HG02970 (cell line): Measurements from ENCODE around the gene MAD1L1.

Experiments used
- ATAC-seq: cut with Tn5 transposase; IDR thresholded peaks from one replicate; pipeline ENCODE4 v1.9.1; 2021; ENCODE audit warnings: mild to moderate bottlenecking, moderate library complexity, moderate number of reproducible peaks; ENCODE audit not compliant: unreplicated experiment, low FRiP score

Gene MAD1L1

GRCh38 chr7:1952781-1953180 lies 280.0 kb downstream of the MAD1L1 start:
- no peak for ATAC-seq

- no peak for ATAC-seq
These were observed 280.5 kb downstream of the MAD1L1 start for GRCh38 chr7:1952169-1952760.

GRCh38 chr7:1951600-1951999 lies 281.1 kb downstream of the MAD1L1 start:
- no peak for ATAC-seq

GRCh38 chr7:1951159-1951536 lies 281.6 kb downstream of the MAD1L1 start:
- no peak for ATAC-seq

- ATAC-seq, result no peak
These were observed 282.1 kb downstream of the MAD1L1 start for GRCh38 chr7:1950452-1951158.

- ATAC-seq, result no peak
These were observed 282.7 kb downstream of the MAD1L1 start for GRCh38 chr7:1950066-1950451.

- ATAC-seq, result no peak
These were observed 283.1 kb downstream of the MAD1L1 start for GRCh38 chr7:1949681-1950055.

GRCh38 chr7:1948887-1949680 lies 283.7 kb downstream of the MAD1L1 start:
- no peak for ATAC-seq

- no peak for ATAC-seq
These were observed 284.4 kb downstream of the MAD1L1 start for GRCh38 chr7:1948301-1948796.

- no peak for ATAC-seq
These were observed 285.0 kb downstream of the MAD1L1 start for GRCh38 chr7:1947586-1948217.

- ATAC-seq, result no peak
These were observed 285.8 kb downstream of the MAD1L1 start for GRCh38 chr7:1946773-1947450.

- ATAC-seq, result no peak
These were observed 286.5 kb downstream of the MAD1L1 start for GRCh38 chr7:1946025-1946772.

GRCh38 chr7:1945558-1945957 lies 287.2 kb downstream of the MAD1L1 start:
- no peak for ATAC-seq

- no peak for ATAC-seq
These were observed 288.0 kb downstream of the MAD1L1 start for GRCh38 chr7:1944619-1945210.

GRCh38 chr7:1943933-1944618 lies 288.7 kb downstream of the MAD1L1 start:
- no peak for ATAC-seq

GRCh38 chr7:1943326-1943725 lies 289.4 kb downstream of the MAD1L1 start:
- no peak for ATAC-seq

GRCh38 chr7:1942941-1943289 lies 289.8 kb downstream of the MAD1L1 start:
- ATAC-seq, result no peak

- ATAC-seq, result no peak
These were observed 290.4 kb downstream of the MAD1L1 start for GRCh38 chr7:1942243-1942940.
